HepG2 (cell line): Measurements from ENCODE around the gene STX5. TPM values are rescaled to one million over a fixed set of nuclear protein-coding genes. Genes with fewer than 3 reads are reported as not detected.
A peak's percentile ranks its signal among the peaks of the same experiment; 100 is the strongest.

Experiments
- GLMP ChIP-seq: sonication (generic); formaldehyde crosslinking; IDR thresholded peaks from 2 replicates; pipeline ENCODE4 v1.9.0; 2021; ENCODE audit warnings: missing genetic modification reagents, mild to moderate bottlenecking, borderline replicate concordance
- NRL ChIP-seq: sonication (generic); formaldehyde crosslinking; IDR thresholded peaks from 2 replicates; pipeline ENCODE4 v1.5.0; 2020; ENCODE audit warnings: missing genetic modification reagents, mild to moderate bottlenecking, moderate library complexity, borderline replicate concordance
- SNAPC5 ChIP-seq: sonication (generic); formaldehyde crosslinking; IDR thresholded peaks from 2 replicates; pipeline ENCODE4 v1.8.1; 2023; ENCODE audit warnings: mild to moderate bottlenecking, missing genetic modification reagents, borderline replicate concordance
- SRSF1 ChIP-seq: fragments of 200-400 bp; formaldehyde crosslinking; optimal IDR thresholded peaks from 2 replicates; pipeline ENCODE3; 2017; ENCODE audit warnings: mild to moderate bottlenecking, low read depth, low read length, moderate library complexity
- U2AF1 ChIP-seq: fragments of 200-400 bp; formaldehyde crosslinking; optimal IDR thresholded peaks from 2 replicates; pipeline ENCODE3; 2017; ENCODE audit warnings: mild to moderate bottlenecking, low read depth, low read length
- ZBTB10 ChIP-seq: sonication (generic); formaldehyde crosslinking; IDR thresholded peaks from 2 replicates; pipeline ENCODE4 v1.4.0; 2020; ENCODE audit warnings: missing genetic modification reagents, borderline replicate concordance
- ZBTB25 ChIP-seq: IDR thresholded peaks from 2 replicates; pipeline ENCODE4 v1.6.1; 2018; ENCODE audit warnings: missing genetic modification reagents
- ZFP62 ChIP-seq: sonication (generic); formaldehyde crosslinking; IDR thresholded peaks from 2 replicates; pipeline ENCODE4 v1.4.0; 2020; ENCODE audit warnings: missing genetic modification reagents
- ZNF280D ChIP-seq: sonication (generic); formaldehyde crosslinking; IDR thresholded peaks from 2 replicates; pipeline ENCODE4 v1.5.1; 2020; ENCODE audit warnings: mild to moderate bottlenecking, missing genetic modification reagents
- ZNF546 ChIP-seq: sonication (generic); formaldehyde crosslinking; conservative IDR thresholded peaks from 2 replicates; pipeline ENCODE4 v1.8.1; 2023; ENCODE audit warnings: mild to moderate bottlenecking, missing genetic modification reagents
- ZNF552 ChIP-seq: sonication (generic); formaldehyde crosslinking; IDR thresholded peaks from 2 replicates; pipeline ENCODE4 v1.9.0; 2022; ENCODE audit warnings: missing genetic modification reagents, mild to moderate bottlenecking, borderline replicate concordance
- ZNF768 ChIP-seq: sonication (generic); formaldehyde crosslinking; IDR thresholded peaks from 2 replicates; pipeline ENCODE4 v1.4.0; 2020; ENCODE audit warnings: missing genetic modification reagents
- ZSCAN9 ChIP-seq: IDR thresholded peaks from 2 replicates; pipeline ENCODE4 v1.6.1; 2016; ENCODE audit warnings: borderline replicate concordance
- polyA plus RNA-seq, 8 experiments: library from polyadenylated mRNA; depleted of rRNA in 3 of 8; stranded (reverse) in 7 of 8; unstranded in 1 of 8; fragments of >200 nt; fragmentation: Illumina TruSeq in 4 of 8; extraction: Trizol in 4 of 8; gene quantifications; 2 replicates each; pipeline versions ENCODE4 v1.2.1 to v1.2.3, GENCODE V29; 2011 to 2016; ENCODE audit warnings: low read depth in 4 of 8, missing spikeins in 1 of 8, mixed read lengths in 1 of 8; ENCODE audit not compliant: insufficient read depth in 1 of 8
- total RNA-seq, 5 experiments: library from RNA; depleted of rRNA; stranded (reverse); fragments of >200 nt; fragmentation: Illumina TruSeq; extraction: Trizol; gene quantifications; 2 replicates each; pipeline ENCODE4 v1.2.3, GENCODE V29; 2016; ENCODE audit warnings: low read depth in 1 of 5

The STX5 gene
- total and polyA plus RNA-seq, 2 of the 13 experiments (the other 11 are each of a cell fraction or from before 2014, with no cell fraction given): 26.9 to 30.0 TPM

GRCh38 chr11:62805076-62805892, 26.6 kb downstream of the STX5 start, which contains the start of gene NXF1 (continued):
- no peak for TF ChIP-seq GLMP (CRISPR knock-in tag)
- 0 out of 2 replicates have a peak, but pooled peaks have one; percentile 28 for TF ChIP-seq ZBTB10 (CRISPR knock-in tag)
- no peak for TF ChIP-seq SNAPC5 (CRISPR knock-in tag)
- no peak for TF ChIP-seq ZFP62 (CRISPR knock-in tag)
- TF ChIP-seq ZNF768 (CRISPR knock-in tag): peak; percentile 87
- peak; percentile 74; the same call in 1 of the 2 replicates for TF ChIP-seq ZNF546 (CRISPR knock-in tag)
- TF ChIP-seq ZNF552: peak; percentile 80
- peak; percentile 71; the same call in 1 of the 2 replicates for TF ChIP-seq NRL (CRISPR knock-in tag)
- peak; percentile 96 for TF ChIP-seq SRSF1
- TF ChIP-seq ZSCAN9 (CRISPR knock-in tag): peak; percentile 69; the same call in 1 of the 2 replicates
- TF ChIP-seq U2AF1: peak; percentile 78
- TF ChIP-seq ZNF280D: 0 out of 2 replicates have a peak, but pooled peaks have one; percentile 48
- TF ChIP-seq ZBTB25 (CRISPR knock-in tag): peak; percentile 71; the same call in 1 of the 2 replicates
